ENCODE measurements around the gene DDX51. TPM values are rescaled to one million over a fixed set of nuclear protein-coding genes. Genes with fewer than 3 reads are reported as not detected.

Gene DDX51
- total RNA-seq, 1 donor from 2014 or later, result 48.8 TPM

- peak overlapping the region; percentile 96 for H3K27ac Mint-ChIP-seq
- peaks cover 15% of the 10 kb centered on the region for H3K27me3 Mint-ChIP-seq (ENCODE audit: insufficient read depth)
- peaks cover 31% of the 10 kb centered on the region for H3K4me1 Mint-ChIP-seq (ENCODE audit: low read depth)
- peak overlapping the region; percentile 82 for H3K4me3 Mint-ChIP-seq
- intact Hi-C loops (cut with micrococcal nuclease), result loop anchor here (1.0 to 10.0 kb wide), 3 partner anchors 41 to 699 kb away; partner anchors contain the start of genes CHFR, DDX51, NOC4L and PUS1
- DNase-seq (ENCODE audit: low spot score), result peak; percentile 35
- H3K36me3 Mint-ChIP-seq (ENCODE audit: low read depth), result peaks cover 6% of the 10 kb centered on the region
- no peaks in the 10 kb centered on the region for H3K9me3 Mint-ChIP-seq
Observed at GRCh38 chr12:132185705-132186104, 41.6 kb upstream of the DDX51 start.

GRCh38 chr12:132182711-132183365 lies 38.7 kb upstream of the DDX51 start:
- H3K9me3 Mint-ChIP-seq, result no peaks in the 10 kb centered on the region
- intact Hi-C loops (cut with micrococcal nuclease), result loop anchor here (10.0 kb wide), 2 partner anchors 258 to 702 kb away; partner anchors contain the start of genes CHFR and PUS1
- no peak overlapping the region for H3K27ac Mint-ChIP-seq
- H3K27me3 Mint-ChIP-seq (ENCODE audit: insufficient read depth), result peaks cover 19% of the 10 kb centered on the region
- H3K4me3 Mint-ChIP-seq, result no peak overlapping the region
- peaks cover 33% of the 10 kb centered on the region for H3K4me1 Mint-ChIP-seq (ENCODE audit: low read depth)
- H3K36me3 Mint-ChIP-seq (ENCODE audit: low read depth), result peaks cover 6% of the 10 kb centered on the region
- no peak for DNase-seq (ENCODE audit: low spot score)

DNA sequence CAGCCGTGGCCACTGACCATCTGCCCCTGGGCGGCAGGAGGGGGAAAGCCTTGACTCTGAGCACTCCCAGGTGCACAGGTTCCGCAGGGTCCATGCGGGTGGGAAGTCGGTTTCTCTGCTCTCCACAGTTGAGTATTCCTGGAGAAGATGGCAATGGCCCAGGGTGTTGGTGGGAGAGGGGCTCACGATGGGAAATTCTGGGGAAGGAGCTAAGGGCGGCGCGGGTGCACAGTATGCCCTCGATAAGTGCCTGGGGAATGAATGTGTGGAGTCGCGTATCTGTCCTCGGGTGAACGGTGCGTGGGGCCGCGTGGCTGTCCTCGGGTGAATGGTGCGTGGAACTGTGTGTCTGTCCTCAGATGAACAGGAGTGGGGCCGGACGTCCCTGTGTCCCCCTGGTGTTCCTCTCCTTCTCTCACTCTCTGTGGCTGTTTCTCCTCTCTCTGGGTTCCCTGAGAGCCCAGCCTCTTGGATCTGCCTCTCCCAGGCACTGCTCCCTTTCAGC lies 38.1 kb upstream of the DDX51 start:
- no peaks in the 10 kb centered on the region for H3K9me3 Mint-ChIP-seq
- H3K36me3 Mint-ChIP-seq (ENCODE audit: low read depth), result peaks cover 6% of the 10 kb centered on the region
- H3K27me3 Mint-ChIP-seq (ENCODE audit: insufficient read depth), result peaks cover 19% of the 10 kb centered on the region
- H3K4me1 Mint-ChIP-seq (ENCODE audit: low read depth), result peaks cover 33% of the 10 kb centered on the region
- intact Hi-C loops (cut with micrococcal nuclease), result loop anchor here (10.0 kb wide), 2 partner anchors 257 to 703 kb away; partner anchors contain the start of genes CHFR and PUS1
- no peak overlapping the region for H3K4me3 Mint-ChIP-seq
- DNase-seq (ENCODE audit: low spot score), result no peak
- no peak overlapping the region for H3K27ac Mint-ChIP-seq

- Mint-ChIP-seq H3K4me3 (no peak overlapping the region), H3K36me3 (ENCODE audit: low read depth) (peaks cover 6% of the 10 kb centered on the region), H3K4me1 (ENCODE audit: low read depth) (peaks cover 28% of the 10 kb centered on the region), H3K27ac (no peak overlapping the region), H3K27me3 (ENCODE audit: insufficient read depth) (peaks cover 19% of the 10 kb centered on the region), H3K9me3 (no peaks in the 10 kb centered on the region)
- DNase-seq (ENCODE audit: low spot score), result no peak
- intact Hi-C loops (cut with micrococcal nuclease), result loop anchor here (10.0 kb wide), 2 partner anchors 257 to 703 kb away; partner anchors contain the start of genes CHFR and PUS1
Observed at GRCh38 chr12:132181570-132182200, 37.6 kb upstream of the DDX51 start.

DNA sequence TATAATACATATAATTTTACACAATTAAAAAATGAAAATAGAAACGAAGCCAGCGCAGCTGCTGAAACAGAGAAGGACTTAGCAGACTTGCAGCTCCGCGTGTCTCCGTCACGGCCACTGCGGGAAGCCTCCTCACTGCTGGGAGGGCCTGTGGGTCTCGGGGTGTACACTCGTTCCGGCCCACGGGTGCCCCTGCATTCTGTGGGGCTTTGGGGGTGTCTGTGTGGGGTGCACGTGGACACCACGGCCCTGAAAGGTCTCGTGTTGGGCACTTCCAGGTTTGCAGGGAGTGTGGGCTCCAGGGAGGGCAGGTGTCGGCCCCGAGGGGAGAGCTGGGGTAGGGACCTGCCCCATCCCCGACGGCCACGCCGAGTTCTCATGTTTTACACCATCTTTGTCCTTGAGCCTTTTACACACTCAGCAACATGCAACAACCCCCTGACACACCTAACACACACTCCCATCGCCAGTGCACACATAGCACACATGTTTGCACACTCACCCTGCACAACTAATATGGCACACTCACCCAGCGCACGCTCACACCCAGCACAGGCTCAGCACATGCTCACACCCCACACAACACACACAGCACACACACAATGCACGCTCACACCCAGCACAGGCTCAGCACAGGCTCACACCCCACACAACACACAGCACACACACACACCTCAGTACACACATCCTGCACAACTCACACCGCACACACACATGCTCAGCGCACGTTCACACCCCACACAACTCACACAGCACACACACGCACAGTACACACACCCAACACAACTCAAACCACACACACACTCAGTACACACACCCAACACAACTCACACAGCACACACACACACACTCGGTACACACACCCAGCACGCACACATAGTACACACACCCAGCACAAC lies 36.8 kb upstream of the DDX51 start:
- H3K9me3 Mint-ChIP-seq, result no peaks in the 10 kb centered on the region
- no peak for DNase-seq (ENCODE audit: low spot score)
- peaks cover 19% of the 10 kb centered on the region for H3K27me3 Mint-ChIP-seq (ENCODE audit: insufficient read depth)
- peaks cover 4% of the 10 kb centered on the region for H3K36me3 Mint-ChIP-seq (ENCODE audit: low read depth)
- intact Hi-C loops (cut with micrococcal nuclease), result loop anchor here (10.0 kb wide), 2 partner anchors 256 to 704 kb away; partner anchors contain the start of genes CHFR and PUS1
- no peak overlapping the region for H3K27ac Mint-ChIP-seq
- no peak overlapping the region for H3K4me3 Mint-ChIP-seq
- H3K4me1 Mint-ChIP-seq (ENCODE audit: low read depth), result peaks cover 21% of the 10 kb centered on the region

DNA sequence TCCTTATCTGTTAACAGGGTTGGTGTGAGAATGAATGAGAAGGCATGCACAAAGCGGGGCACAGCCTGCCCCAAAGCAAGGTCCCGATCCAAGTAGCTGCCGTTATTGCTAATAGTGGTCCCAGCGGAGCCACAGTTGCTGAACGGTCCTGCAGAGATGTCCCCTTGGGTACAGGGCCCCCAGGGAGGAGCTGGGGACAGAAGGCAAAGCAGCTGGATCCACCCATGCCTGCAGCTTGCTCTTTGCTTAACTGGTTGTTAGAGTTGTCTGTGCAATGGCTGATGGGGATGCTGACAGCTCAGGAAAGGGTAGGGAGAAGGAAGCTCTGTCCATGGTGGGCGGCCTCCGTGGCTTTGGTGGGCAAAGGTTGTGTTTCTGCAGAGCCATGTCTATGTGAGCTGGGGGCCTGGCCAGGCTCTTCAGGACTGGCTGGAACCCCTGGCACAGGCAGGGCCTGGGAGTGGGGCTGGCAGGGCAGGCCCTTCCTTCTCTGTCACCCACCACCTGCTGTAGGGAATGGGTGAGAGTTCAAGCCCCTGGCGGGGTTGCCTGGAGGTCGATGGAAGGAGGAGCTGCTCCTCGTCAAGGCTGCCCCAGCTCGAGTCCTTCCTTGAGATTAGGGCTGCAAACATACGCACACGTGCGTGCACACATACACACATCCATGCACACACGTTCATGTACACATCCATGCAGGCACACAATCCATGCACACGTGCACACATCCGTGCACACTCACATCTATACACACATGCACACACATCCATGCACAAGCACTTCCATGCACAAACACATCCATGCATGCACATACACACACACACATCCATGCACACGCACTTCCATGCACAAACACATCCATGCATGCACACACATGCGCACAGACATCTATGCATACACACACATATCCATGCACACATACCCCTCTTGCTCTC lies 35.6 kb upstream of the DDX51 start:
- Mint-ChIP-seq H3K27ac (no peak overlapping the region), H3K36me3 (ENCODE audit: low read depth) (no peaks in the 10 kb centered on the region), H3K9me3 (no peaks in the 10 kb centered on the region), H3K4me3 (no peak overlapping the region), H3K27me3 (ENCODE audit: insufficient read depth) (peaks cover 14% of the 10 kb centered on the region), H3K4me1 (ENCODE audit: low read depth) (peaks cover 12% of the 10 kb centered on the region)
- intact Hi-C loops (cut with micrococcal nuclease), result loop anchor here (1.0 to 10.0 kb wide), 3 partner anchors 8 to 705 kb away; partner anchors contain the start of genes CHFR and PUS1
- DNase-seq (ENCODE audit: low spot score), result no peak

DNA sequence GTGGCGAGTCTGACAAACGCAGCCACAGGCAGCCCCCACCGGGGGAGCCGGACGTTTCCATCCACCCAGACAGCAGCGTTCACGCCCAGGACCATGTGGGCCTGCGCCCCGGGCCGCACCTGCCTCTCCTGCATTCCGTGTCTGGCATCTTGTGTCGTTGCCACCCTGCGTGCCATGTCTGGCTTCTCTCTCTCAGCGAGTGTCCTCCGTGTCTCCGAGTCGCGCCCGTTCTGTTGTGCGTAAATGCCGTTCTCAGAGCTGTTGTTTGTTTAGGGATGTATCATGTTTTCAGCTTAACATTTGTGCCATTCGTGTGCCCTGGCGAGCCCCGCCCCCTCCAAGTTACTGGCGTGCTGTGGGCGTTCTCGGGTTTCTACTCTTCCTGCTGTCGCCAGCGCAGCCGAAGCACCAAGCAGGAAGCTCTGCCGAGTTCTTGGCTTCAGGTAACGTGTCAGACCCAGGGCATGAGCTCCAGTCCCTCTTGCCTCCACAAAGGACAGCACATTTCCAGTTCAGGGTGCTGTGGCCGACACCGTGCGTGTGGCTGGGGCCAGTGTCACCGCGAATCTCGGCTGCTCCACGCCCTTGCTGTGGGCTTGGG lies 34.8 kb upstream of the DDX51 start:
- Mint-ChIP-seq H3K4me1 (ENCODE audit: low read depth) (peaks cover 12% of the 10 kb centered on the region), H3K4me3 (peak overlapping the region; percentile 75), H3K36me3 (ENCODE audit: low read depth) (no peaks in the 10 kb centered on the region), H3K9me3 (no peaks in the 10 kb centered on the region), H3K27ac (peak overlapping the region; percentile 70), H3K27me3 (ENCODE audit: insufficient read depth) (peaks cover 10% of the 10 kb centered on the region)
- no peak for DNase-seq (ENCODE audit: low spot score)
- intact Hi-C loops (cut with micrococcal nuclease), result loop anchor here (1.0 kb wide), 1 partner anchor 8 kb away; no protein-coding TSS in a partner anchor

- Mint-ChIP-seq H3K4me1 (ENCODE audit: low read depth) (peaks cover 14% of the 10 kb centered on the region), H3K27ac (no peak overlapping the region)
Observed at GRCh38 chr12:132178316-132178715, 34.2 kb upstream of the DDX51 start.

DNA sequence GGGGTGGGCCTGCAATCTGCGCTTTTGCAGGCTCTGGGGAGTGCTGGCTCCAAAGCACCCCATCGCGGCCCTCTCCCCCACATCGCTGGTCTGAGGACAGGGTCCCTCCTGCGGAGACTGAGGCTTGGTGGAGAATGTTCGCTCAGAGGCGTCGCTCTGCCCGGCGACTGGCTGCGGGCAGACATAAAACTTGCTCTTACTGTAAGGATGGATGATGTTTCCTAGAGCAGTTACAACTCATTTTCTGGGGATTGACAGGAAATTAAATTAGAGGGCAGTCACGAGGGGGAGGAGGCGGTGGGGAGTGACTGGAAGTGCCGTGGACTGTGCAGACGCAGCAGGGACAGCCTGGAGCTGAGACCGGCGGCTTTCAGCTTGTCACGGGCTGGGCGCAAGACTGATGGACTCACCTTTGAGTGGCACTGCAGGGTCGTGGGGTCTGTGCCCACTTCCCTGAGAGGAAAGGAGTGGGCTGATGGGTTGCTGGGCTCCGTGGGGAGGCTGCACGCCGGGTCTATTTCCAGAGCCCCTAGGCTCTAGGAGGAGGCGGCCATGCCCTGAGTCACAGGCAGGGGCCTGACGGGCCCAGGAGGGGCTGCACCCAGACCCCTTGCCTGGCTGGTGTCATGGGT lies 32.9 kb upstream of the DDX51 start:
- H3K4me3 Mint-ChIP-seq, result no peak overlapping the region
- no peak overlapping the region for H3K27ac Mint-ChIP-seq
- no peak for DNase-seq (ENCODE audit: low spot score)
- H3K27me3 Mint-ChIP-seq (ENCODE audit: insufficient read depth), result peaks cover 7% of the 10 kb centered on the region
- peaks cover 20% of the 10 kb centered on the region for H3K4me1 Mint-ChIP-seq (ENCODE audit: low read depth)
- no peaks in the 10 kb centered on the region for H3K36me3 Mint-ChIP-seq (ENCODE audit: low read depth)
- H3K9me3 Mint-ChIP-seq, result no peaks in the 10 kb centered on the region
- intact Hi-C loops (cut with micrococcal nuclease), result no loop called here

More at GRCh38 chr12:132178316-132178715, 34.2 kb upstream of the DDX51 start:
- Mint-ChIP-seq H3K36me3 (ENCODE audit: low read depth) (no peaks in the 10 kb centered on the region), H3K27me3 (ENCODE audit: insufficient read depth) (peaks cover 10% of the 10 kb centered on the region), H3K4me3 (no peak overlapping the region), H3K9me3 (no peaks in the 10 kb centered on the region)
- intact Hi-C loops (cut with micrococcal nuclease), result no loop called here
- DNase-seq (ENCODE audit: low spot score), result no peak

- H3K4me1 Mint-ChIP-seq (ENCODE audit: low read depth), result peaks cover 20% of the 10 kb centered on the region
Observed at GRCh38 chr12:132176385-132176919, 32.3 kb upstream of the DDX51 start.

More at GRCh38 chr12:132176385-132176919, 32.3 kb upstream of the DDX51 start:
- Mint-ChIP-seq H3K9me3 (no peaks in the 10 kb centered on the region), H3K27ac (no peak overlapping the region), H3K4me3 (no peak overlapping the region), H3K27me3 (ENCODE audit: insufficient read depth) (peaks cover 7% of the 10 kb centered on the region), H3K36me3 (ENCODE audit: low read depth) (no peaks in the 10 kb centered on the region)
- intact Hi-C loops (cut with micrococcal nuclease), result no loop called here
- DNase-seq (ENCODE audit: low spot score), result no peak

Measured in activated T-helper 1 cell treated with anti-CD3 and anti-CD28 coated beads, Interleukin-12 subunit alpha, Interleukin-12 subunit beta, Interleukin-2, Interleukin-4 antibody, amounts not matched to agents 30 ng/mL and 10 ng/mL and 1 ng/mL, durations not matched to agents 14 hours and 24 hours and 36 hours (primary cell).